Nephron (organoid): ENCODE measurements around the gene ACSS1.

Experiments used
- H3K27ac Mint-ChIP-seq, 3 experiments: 2 replicates each; pipeline ENCODE4 v1.8.0; 2020; ENCODE audit warnings: mixed read lengths in 3 of 3, mild to moderate bottlenecking in 2 of 3, moderate library complexity in 1 of 3
- H3K27me3 Mint-ChIP-seq: 2 replicates; pipeline ENCODE4 v1.8.0; 2021; ENCODE audit warnings: low read depth, mild to moderate bottlenecking, moderate library complexity, mixed read lengths
- H3K36me3 Mint-ChIP-seq: 2 replicates; pipeline ENCODE4 v1.8.0; 2020; ENCODE audit warnings: low read depth, mixed read lengths
- H3K4me1 Mint-ChIP-seq: 2 replicates; pipeline ENCODE4 v1.8.0; 2020; ENCODE audit warnings: mixed read lengths
- H3K4me3 Mint-ChIP-seq, 3 experiments: 2 replicates each; pipeline ENCODE4 v1.8.0; 2020; ENCODE audit warnings: mild to moderate bottlenecking in 3 of 3, mixed read lengths in 3 of 3, moderate library complexity in 2 of 3
- H3K9me3 Mint-ChIP-seq: 2 replicates; pipeline ENCODE4 v1.8.0; 2020; ENCODE audit warnings: mixed read lengths
- CTCF ChIP-seq, 3 experiments: fragments of 200-600 bp; sonication (generic); IDR thresholded peaks; one replicate each; pipeline ENCODE4 v1.5.0; 2021; ENCODE audit warnings: antibody characterized with exemption in 3 of 3; ENCODE audit not compliant: unreplicated experiment in 3 of 3

Gene ACSS1

DNA sequence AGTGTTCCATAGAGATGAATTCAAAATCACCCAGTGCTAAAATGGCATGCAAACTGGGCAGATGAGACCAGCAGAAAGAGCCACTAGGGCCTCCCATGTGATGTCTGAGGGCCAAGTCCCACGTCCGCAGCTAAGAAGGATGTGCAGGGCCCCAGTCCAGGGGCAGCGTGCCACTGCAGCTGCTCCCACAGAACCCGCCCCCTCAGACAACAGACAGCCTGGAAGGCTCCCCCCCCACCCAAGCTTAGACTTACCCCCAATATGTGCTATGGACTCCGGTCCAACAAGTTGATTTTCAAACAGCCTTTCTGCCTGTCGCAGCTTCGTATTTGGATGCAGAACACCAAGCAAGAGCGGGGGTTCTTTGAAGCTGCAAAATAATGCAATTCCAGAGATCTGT lies 79.4 kb downstream of the ACSS1 start:
- H3K9me3 Mint-ChIP-seq = peaks cover 39% of the 10 kb centered on the region
- no peaks in the 10 kb centered on the region for H3K27me3 Mint-ChIP-seq
- peaks cover 98% of the 10 kb centered on the region for H3K36me3 Mint-ChIP-seq
- H3K4me1 Mint-ChIP-seq = no peaks in the 10 kb centered on the region
- no peak overlapping the region for H3K27ac Mint-ChIP-seq
- no peak overlapping the region for H3K4me3 Mint-ChIP-seq
- TF ChIP-seq CTCF (IDR thresholded peaks at IDR 0.05; ENCODE audit: unreplicated experiment in 3 of 3) = no peak

DNA sequence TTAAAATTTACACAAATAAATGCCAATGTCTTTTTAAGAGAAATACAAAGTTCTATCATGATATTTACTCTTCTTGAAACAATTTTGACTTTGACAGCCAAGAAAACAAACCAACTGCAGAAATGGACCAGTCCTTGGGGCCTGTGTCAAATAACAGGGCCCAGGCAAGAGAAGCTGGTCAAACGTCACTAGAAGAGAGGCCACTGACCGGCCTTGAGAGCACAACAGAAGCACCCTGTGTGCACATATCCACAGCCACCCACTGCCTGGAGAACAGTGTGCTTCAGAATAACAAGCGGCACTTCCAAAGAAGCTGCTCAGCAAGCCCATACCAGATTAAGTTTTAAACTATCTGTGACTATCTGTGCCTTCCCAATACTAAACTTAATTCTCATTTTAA lies 80.1 kb downstream of the ACSS1 start:
- Mint-ChIP-seq H3K27ac (no peak overlapping the region), H3K9me3 (peaks cover 41% of the 10 kb centered on the region), H3K36me3 (peaks cover 98% of the 10 kb centered on the region), H3K4me3 (no peak overlapping the region), H3K27me3 (no peaks in the 10 kb centered on the region), H3K4me1 (no peaks in the 10 kb centered on the region)
- no peak for TF ChIP-seq CTCF (IDR thresholded peaks at IDR 0.05; ENCODE audit: unreplicated experiment in 3 of 3)

DNA sequence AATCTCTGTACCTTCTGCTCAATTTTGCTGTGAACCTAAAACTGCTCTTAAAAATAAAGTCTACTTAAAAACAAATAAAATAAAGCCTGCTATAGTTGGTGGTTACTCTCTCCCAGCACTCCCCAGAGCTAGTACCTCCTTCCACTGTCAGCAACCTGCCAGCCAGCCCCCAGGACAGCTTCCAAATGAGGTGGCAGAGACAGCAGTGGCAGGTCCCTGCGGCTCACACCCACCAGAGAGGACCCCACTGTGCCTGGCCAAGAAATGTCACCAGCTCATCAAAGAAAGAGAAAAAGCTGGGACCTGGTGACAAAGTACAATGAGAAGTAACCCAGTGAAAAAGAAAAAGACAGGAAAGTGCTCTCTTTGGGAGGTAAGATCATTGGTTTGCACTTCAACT lies 80.6 kb downstream of the ACSS1 start:
- Mint-ChIP-seq H3K9me3 (peaks cover 39% of the 10 kb centered on the region), H3K36me3 (peaks cover 94% of the 10 kb centered on the region), H3K4me3 (no peak overlapping the region), H3K4me1 (no peaks in the 10 kb centered on the region), H3K27me3 (no peaks in the 10 kb centered on the region), H3K27ac (no peak overlapping the region)
- no peak for TF ChIP-seq CTCF (IDR thresholded peaks at IDR 0.05; ENCODE audit: unreplicated experiment in 3 of 3)

DNA sequence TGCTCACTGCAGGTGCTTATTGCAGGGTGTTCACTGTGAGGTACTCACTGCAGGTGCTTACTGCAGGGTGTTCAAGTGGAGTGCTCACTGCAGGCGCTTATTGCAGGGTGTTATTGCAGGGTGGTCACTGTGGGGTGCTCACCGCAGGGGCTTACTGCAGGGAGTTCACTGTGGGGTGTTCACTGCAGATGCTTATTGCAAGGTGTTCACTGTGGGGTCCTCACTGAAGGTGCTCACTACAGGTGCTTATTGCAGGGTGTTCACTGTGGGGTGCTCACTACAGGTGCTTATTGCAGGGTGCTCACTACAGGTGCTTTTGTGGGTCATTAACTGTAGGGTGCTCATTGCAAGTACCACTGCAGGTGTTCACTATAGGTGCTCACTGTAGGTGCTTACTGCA lies 85.6 kb downstream of the ACSS1 start:
- H3K27ac Mint-ChIP-seq = no peak overlapping the region
- peaks cover 26% of the 10 kb centered on the region for H3K9me3 Mint-ChIP-seq
- H3K4me1 Mint-ChIP-seq = no peaks in the 10 kb centered on the region
- H3K27me3 Mint-ChIP-seq = no peaks in the 10 kb centered on the region
- TF ChIP-seq CTCF (IDR thresholded peaks at IDR 0.05; ENCODE audit: unreplicated experiment in 3 of 3) = no peak
- no peak overlapping the region for H3K4me3 Mint-ChIP-seq
- peaks cover 85% of the 10 kb centered on the region for H3K36me3 Mint-ChIP-seq

DNA sequence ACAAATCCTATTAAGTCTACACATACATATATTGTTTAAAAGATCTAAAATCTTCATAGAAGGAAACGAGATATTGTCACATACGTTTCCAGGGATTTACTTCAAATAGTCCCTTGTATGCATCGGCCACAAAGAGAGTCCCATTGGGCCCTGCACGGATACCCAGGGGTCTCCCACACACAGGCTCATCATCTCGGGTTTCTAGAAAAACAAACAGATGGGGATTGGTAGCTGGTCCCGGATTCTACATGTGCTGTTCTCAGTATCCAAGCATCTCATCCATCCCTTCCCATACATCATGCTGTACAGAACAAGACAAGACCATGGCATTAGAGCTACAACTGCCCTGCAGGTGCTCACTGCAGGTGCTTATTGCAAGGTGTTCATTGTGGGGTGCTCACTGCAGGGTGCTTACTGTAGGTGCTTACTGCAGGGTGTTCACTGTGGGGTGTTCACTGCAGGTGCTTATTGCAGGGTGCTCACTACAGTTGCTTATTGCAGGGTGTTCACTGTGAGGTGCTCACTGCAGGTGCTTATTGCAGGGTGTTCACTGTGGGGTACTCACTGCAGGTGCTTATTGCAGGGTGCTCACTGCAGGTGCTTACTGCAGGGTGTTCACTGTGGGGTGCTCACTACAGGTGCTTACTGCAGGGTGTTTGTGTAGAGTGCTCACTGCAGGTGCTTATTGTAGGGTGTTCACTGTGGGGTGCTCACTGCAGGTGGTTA lies 86.4 kb downstream of the ACSS1 start:
- Mint-ChIP-seq H3K9me3 (peaks cover 18% of the 10 kb centered on the region), H3K27me3 (no peaks in the 10 kb centered on the region), H3K4me3 (no peak overlapping the region)

More for the DNA sequence above, 86.4 kb downstream of the ACSS1 start:
- H3K36me3 Mint-ChIP-seq = peaks cover 79% of the 10 kb centered on the region
- H3K4me1 Mint-ChIP-seq = no peaks in the 10 kb centered on the region
- H3K27ac Mint-ChIP-seq = no peak overlapping the region
- no peak for TF ChIP-seq CTCF (IDR thresholded peaks at IDR 0.05; ENCODE audit: unreplicated experiment in 3 of 3)
